ENCODE data around the gene POGLUT2. TPM values are rescaled to one million over a fixed set of nuclear protein-coding genes. Genes with fewer than 3 reads are reported as not detected.

The POGLUT2 gene
- total RNA-seq, 2 donors from 2014 or later, result 5.4 to 5.5 TPM

DNA sequence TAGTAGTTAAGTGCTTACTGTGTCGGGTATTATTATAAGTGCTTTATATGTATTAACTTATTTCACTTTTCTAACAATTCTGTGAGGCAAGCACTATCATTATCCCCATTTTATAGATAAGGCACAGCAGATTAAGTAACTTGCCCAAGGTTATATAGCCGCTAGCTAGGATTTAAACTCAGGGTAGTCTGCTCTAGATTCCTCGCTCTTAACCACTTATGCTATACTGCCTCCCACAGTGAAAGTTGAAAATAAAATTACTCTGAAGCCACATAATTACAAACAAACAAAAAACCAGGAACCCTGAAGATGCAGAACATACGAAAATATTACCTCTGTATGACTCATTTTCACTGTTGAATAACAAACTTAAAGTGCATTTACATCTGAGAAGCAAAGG is 29.1 kb downstream of the POGLUT2 start:
- Mint-ChIP-seq H3K4me3 (peak overlapping the region; percentile 35), H3K4me1 (ENCODE audit: low read depth in 2 of 2) (peaks cover 26 to 32% of the 10 kb centered on the region in 2 donors), H3K9me3 (no peaks in the 10 kb centered on the region), H3K27me3 (no peaks in the 10 kb centered on the region), H3K27ac (no peak overlapping the region), H3K36me3 (peaks cover 6% of the 10 kb centered on the region)
- ATAC-seq, result no peak
- DNase-seq (ENCODE audit: low spot score), result no peak

DNA sequence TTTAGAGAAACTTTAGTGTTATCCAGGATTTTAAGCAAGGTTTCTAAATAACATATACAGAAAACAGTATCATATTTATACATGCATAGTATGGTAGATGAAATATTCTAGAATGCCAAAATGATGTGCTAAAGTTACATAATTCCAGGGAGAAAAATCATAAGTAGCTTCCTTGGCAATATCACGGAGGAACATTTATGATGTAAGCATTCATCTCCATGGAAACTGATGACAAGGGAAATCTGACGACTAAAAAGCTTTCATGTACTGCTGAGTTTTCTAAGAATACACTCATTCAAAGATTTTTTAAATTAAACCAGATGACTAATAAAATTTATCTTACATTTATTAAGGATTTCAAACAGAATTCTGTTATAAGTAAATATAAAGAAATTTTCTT is 29.9 kb downstream of the POGLUT2 start:
- no peak overlapping the region for H3K4me3 Mint-ChIP-seq
- no peaks in the 10 kb centered on the region for H3K9me3 Mint-ChIP-seq
- DNase-seq (ENCODE audit: low spot score), result no peak
- H3K27ac Mint-ChIP-seq, result no peak overlapping the region
- no peaks in the 10 kb centered on the region for H3K27me3 Mint-ChIP-seq
- H3K4me1 Mint-ChIP-seq (ENCODE audit: low read depth in 2 of 2), result peaks cover 19 to 25% of the 10 kb centered on the region in 2 donors
- H3K36me3 Mint-ChIP-seq, result peaks cover 6% of the 10 kb centered on the region
- no peak for ATAC-seq

DNA sequence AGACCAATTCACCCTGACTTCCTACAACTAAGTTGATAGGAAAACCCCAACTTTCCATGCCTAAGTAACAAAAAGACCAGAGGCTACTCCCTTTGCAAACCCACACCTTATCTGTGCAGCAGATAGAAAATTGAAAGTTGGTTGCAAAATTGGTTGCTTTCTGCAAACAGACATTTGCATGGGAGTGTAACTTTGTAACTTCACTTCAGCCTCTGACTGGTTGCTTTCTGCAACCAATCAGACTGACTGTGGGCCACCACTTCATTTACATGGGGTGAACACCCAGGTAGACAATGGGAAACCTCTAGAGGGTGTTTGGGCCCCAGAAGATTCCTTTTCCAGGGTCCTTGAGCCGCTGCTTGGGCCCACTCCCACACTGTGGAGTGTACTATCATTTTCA is 35.0 kb downstream of the POGLUT2 start:
- Mint-ChIP-seq H3K27me3 (no peaks in the 10 kb centered on the region), H3K36me3 (no peaks in the 10 kb centered on the region), H3K9me3 (no peaks in the 10 kb centered on the region), H3K4me1 (ENCODE audit: low read depth in 2 of 2) (no peaks in the 10 kb centered on the region), H3K4me3 (no peak overlapping the region), H3K27ac (no peak overlapping the region)
- DNase-seq (ENCODE audit: low spot score), result no peak
- ATAC-seq, result no peak

DNA sequence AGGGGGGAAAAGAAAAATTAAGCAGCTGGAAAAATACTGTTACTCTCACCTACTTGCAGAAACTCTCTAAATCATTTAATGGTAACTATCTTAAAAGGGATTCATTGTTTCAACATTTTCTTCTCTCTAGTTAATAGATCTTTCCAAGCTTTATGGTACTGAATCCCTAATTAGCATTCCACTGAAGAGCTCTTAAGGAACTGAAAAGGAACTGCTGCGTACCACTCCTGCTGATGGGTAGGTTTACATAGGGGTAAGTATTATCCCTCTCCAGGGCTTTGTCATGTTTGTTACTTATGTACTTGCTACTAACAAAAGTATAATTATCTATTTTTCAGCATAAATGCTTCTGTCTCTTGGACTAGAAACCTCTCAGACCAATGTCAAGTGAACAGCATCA is 37.7 kb downstream of the POGLUT2 start:
- no peak overlapping the region for H3K4me3 Mint-ChIP-seq

DNA sequence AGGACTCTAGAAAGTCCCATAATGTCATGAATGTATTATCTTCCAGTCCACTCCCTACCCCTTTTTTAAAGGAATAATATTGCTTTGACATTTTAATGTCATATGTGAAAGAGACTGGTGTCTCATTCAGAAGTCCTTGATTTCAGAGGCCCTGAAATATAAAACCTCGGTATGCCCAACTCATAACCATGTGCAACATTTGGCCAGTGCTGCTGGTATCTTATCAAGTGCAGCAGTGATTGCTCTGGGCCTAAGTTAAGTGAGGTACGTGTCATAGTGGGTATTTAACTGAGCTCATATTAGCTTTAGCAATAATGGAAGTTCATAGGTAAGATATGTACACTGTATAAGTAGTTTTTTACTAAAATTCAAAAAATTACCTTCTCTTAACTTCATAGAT is 39.9 kb downstream of the POGLUT2 start:
- no peak for ATAC-seq
- Mint-ChIP-seq H3K4me3 (no peak overlapping the region), H3K27me3 (no peaks in the 10 kb centered on the region), H3K27ac (no peak overlapping the region), H3K36me3 (no peaks in the 10 kb centered on the region), H3K4me1 (ENCODE audit: low read depth in 2 of 2) (no peaks in the 10 kb centered on the region), H3K9me3 (no peaks in the 10 kb centered on the region)
- DNase-seq (ENCODE audit: low spot score), result no peak

More for the DNA sequence above, 37.7 kb downstream of the POGLUT2 start:
- Mint-ChIP-seq H3K27me3 (no peaks in the 10 kb centered on the region), H3K27ac (no peak overlapping the region), H3K4me1 (ENCODE audit: low read depth in 2 of 2) (no peaks in the 10 kb centered on the region), H3K36me3 (no peaks in the 10 kb centered on the region), H3K9me3 (no peaks in the 10 kb centered on the region)
- ATAC-seq (no peak), DNase-seq (ENCODE audit: low spot score) (no peak)

DNA sequence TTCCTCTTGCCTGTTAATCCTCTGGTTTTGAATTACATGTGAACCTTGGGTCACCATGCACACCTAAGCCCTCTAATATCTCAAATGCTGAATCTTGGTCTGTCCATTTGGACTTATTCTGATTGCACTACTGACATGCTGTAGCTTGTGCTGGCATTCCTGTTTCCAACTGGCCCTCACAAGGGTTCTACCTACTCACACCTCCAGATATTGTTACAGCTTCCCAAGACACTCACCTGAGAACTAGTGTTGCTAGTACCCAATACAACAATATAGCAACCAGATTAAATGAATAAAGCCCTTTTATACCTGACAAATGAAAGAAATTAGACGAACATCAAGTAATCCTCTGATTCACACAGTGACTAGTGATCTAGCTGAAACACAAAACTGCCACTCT is 41.8 kb downstream of the POGLUT2 start:
- Mint-ChIP-seq H3K4me1 (ENCODE audit: low read depth in 2 of 2) (no peaks in the 10 kb centered on the region), H3K36me3 (no peaks in the 10 kb centered on the region), H3K27ac (no peak overlapping the region), H3K4me3 (no peak overlapping the region), H3K9me3 (no peaks in the 10 kb centered on the region), H3K27me3 (no peaks in the 10 kb centered on the region)
- no peak for DNase-seq (ENCODE audit: low spot score)
- ATAC-seq, result no peak

DNA sequence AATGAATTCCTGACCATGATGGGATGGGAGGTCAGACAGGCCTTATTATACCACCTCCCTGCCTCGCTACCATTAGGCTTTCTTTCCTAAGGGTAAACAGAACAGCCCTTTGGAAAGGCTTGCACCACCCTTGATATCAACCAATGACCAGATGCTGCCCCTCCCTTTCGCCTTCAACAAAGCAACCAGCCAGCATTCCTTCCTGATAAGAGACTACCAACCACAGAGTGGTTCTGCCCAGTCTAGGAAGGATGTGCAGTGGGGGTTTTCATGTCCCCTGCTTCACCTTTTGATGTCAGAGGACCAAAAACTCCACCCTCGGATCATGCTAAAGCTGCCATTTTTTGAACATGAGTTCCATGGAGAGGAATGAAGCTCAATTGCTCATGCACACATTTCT is 46.9 kb downstream of the POGLUT2 start:
- Mint-ChIP-seq H3K4me1 (ENCODE audit: low read depth in 2 of 2) (no peaks in the 10 kb centered on the region), H3K27ac (no peak overlapping the region), H3K9me3 (peaks cover 1% of the 10 kb centered on the region), H3K4me3 (no peak overlapping the region), H3K36me3 (peaks cover 21% of the 10 kb centered on the region), H3K27me3 (peaks cover 9 to 17% of the 10 kb centered on the region in 2 donors)
- no peak for DNase-seq (ENCODE audit: low spot score)
- no peak for ATAC-seq

DNA sequence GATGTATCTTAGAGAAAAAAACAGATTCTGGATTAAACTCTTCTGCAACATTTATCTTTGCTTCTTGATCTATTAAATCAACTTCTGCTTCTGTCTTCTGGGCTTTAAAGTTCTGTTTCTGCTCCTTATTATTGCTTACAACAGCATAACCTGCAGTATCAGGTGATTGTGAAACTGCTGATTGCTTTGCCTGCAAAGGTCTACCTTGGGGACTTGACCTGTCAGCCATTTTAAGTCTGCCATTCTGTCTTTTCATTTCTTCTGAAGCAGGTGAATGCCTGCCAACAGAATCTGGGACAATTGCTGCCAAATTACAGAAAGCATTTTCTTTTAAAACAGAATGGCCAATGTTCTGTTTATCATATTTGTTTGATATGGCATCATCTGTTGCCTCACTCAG is 56.3 kb downstream of the POGLUT2 start:
- Mint-ChIP-seq H3K4me1 (ENCODE audit: low read depth in 2 of 2) (no peaks in the 10 kb centered on the region), H3K27ac (no peak overlapping the region), H3K4me3 (no peak overlapping the region), H3K27me3 (peaks cover 42 to 63% of the 10 kb centered on the region in 2 donors), H3K36me3 (peaks cover 31% of the 10 kb centered on the region), H3K9me3 (peaks cover 7% of the 10 kb centered on the region)
- no peak for DNase-seq (ENCODE audit: low spot score)
- no peak for ATAC-seq

DNA sequence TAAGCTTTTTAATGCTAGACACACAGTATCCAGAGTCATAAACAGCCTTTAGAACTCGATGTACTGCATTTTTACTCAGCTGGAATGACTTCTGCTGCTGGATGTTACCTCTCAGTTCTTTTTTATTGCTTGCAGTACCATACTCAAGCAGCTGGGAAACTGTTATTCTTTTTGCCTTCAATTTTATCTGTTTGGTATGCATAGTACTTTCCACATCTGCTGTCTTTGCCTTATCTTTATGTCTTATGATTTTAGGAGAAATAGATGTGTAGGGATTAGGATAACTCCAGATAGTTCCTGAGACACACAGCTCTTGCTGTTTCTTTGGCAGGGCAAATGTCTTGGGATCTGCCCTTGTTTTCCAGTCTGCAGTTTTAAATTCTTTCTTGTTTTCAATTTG is 56.7 kb downstream of the POGLUT2 start:
- Mint-ChIP-seq H3K27ac (no peak overlapping the region), H3K4me3 (no peak overlapping the region), H3K27me3 (peaks cover 41 to 59% of the 10 kb centered on the region in 2 donors), H3K4me1 (ENCODE audit: low read depth in 2 of 2) (no peaks in the 10 kb centered on the region), H3K36me3 (peaks cover 30% of the 10 kb centered on the region), H3K9me3 (peaks cover 7% of the 10 kb centered on the region)
- no peak for ATAC-seq
- DNase-seq (ENCODE audit: low spot score), result no peak

Other genes starting within 250 kb of the POGLUT2 start
- gene TPP2, start 202.0 kb downstream of the POGLUT2 start, total RNA-seq, result 10 to 100 TPM; 60.2 to 99.3 TPM
- gene METTL21C, start 103.9 kb downstream of the POGLUT2 start, total RNA-seq, result not detected
- gene TEX30, start 25.2 kb downstream of the POGLUT2 start, total RNA-seq, result 10 to 100 TPM; 23.3 to 29.1 TPM
- 10 to 100 TPM; 14.5 to 23.4 TPM for gene BIVM, start 143 bp upstream of the POGLUT2 start, total RNA-seq
- gene ERCC5, start 47.1 kb upstream of the POGLUT2 start, total RNA-seq, result 10 to 100 TPM; 66.5 to 71.0 TPM